Neural progenitor cell (in vitro differentiated cells): ENCODE results near the gene GRAMD4.

ENCODE experiments used
- EZH2 ChIP-seq: fragments of 200-600 bp; sonication (generic); IDR thresholded peaks from 2 replicates; pipeline ENCODE4 v1.6.1; 2017; ENCODE audit warnings: antibody characterized with exemption, mild to moderate bottlenecking, moderate library complexity
- TF ChIP-seq, protein P1 (sequence below): fragments of 200-600 bp; sonication (generic); IDR thresholded peaks from 2 replicates; pipeline ENCODE4 v1.5.1; 2017; ENCODE audit warnings: antibody characterized with exemption, mild to moderate bottlenecking

- TF ChIP-seq, protein P1, sequence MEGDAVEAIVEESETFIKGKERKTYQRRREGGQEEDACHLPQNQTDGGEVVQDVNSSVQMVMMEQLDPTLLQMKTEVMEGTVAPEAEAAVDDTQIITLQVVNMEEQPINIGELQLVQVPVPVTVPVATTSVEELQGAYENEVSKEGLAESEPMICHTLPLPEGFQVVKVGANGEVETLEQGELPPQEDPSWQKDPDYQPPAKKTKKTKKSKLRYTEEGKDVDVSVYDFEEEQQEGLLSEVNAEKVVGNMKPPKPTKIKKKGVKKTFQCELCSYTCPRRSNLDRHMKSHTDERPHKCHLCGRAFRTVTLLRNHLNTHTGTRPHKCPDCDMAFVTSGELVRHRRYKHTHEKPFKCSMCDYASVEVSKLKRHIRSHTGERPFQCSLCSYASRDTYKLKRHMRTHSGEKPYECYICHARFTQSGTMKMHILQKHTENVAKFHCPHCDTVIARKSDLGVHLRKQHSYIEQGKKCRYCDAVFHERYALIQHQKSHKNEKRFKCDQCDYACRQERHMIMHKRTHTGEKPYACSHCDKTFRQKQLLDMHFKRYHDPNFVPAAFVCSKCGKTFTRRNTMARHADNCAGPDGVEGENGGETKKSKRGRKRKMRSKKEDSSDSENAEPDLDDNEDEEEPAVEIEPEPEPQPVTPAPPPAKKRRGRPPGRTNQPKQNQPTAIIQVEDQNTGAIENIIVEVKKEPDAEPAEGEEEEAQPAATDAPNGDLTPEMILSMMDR = no peak
- no peak for TF ChIP-seq EZH2
Observed at GRCh38 chr22:46598224-46598623, 22.0 kb upstream of the GRAMD4 start.
